SJSA1 (cell line): ENCODE data around the gene RNF167. TPM values are rescaled to one million over a fixed set of nuclear protein-coding genes. Genes with fewer than 3 reads are reported as not detected.

Experiments
- DNase-seq, 2 experiments: peaks; one replicate each; pipeline ENCODE4 v3.0.0-alpha.2; 2015 to 2020; ENCODE audit warnings: low spot score in 2 of 2, low read depth in 1 of 2
- H3K27ac ChIP-seq: fragments of 250-450 bp; sonication (Bioruptor Pico); 2 replicates; pipeline ENCODE4 v1.5.1; 2020; ENCODE audit warnings: mild to moderate bottlenecking, moderate library complexity
- H3K27me3 ChIP-seq: fragments of 250-450 bp; sonication (Bioruptor Pico); replicated peaks from 2 replicates; pipeline ENCODE4 v1.5.1; 2020; ENCODE audit warnings: mild to moderate bottlenecking, moderate library complexity
- H3K36me3 ChIP-seq: fragments of 250-450 bp; sonication (Bioruptor Pico); 2 replicates; pipeline ENCODE4 v1.5.1; 2020; ENCODE audit warnings: mild to moderate bottlenecking
- H3K4me1 ChIP-seq: fragments of 250-450 bp; sonication (Bioruptor Pico); replicated peaks from 2 replicates; pipeline ENCODE4 v1.6.1; 2021; ENCODE audit warnings: mild to moderate bottlenecking
- H3K4me3 ChIP-seq: fragments of 250-450 bp; sonication (Bioruptor Pico); 2 replicates; pipeline ENCODE4 v1.5.1; 2020; ENCODE audit warnings: mild to moderate bottlenecking
- H3K9me3 ChIP-seq: fragments of 250-450 bp; sonication (Bioruptor Pico); replicated peaks from 2 replicates; pipeline ENCODE4 v1.5.1; 2020; ENCODE audit warnings: mild to moderate bottlenecking
- total RNA-seq: library from RNA; depleted of rRNA; stranded (reverse); fragments of >200 nt; shearing (Covaris generic); gene quantifications from 2 replicates; pipeline ENCODE4 v1.2.3, GENCODE V29; 2014; rRNA removed

RNF167 gene
- total RNA-seq, result 4.2 and 13.0 TPM in 2 replicates

- peaks cover 62% of the 10 kb centered on the region for H3K36me3 ChIP-seq
Measured at GRCh38 chr17:4939796-4940554, at the start of gene RNF167, which contains the start of gene SLC25A11. Gene RNF167, plus strand, starts transcription at chr17:4940268. Its CDS starts 642 bp downstream, at chr17:4940910. Gene SLC25A11, minus strand, starts transcription at chr17:4940046. Its CDS starts 136 bp downstream, at chr17:4939910.

GRCh38 chr17:4891411-4892410 is 48.4 kb upstream of the RNF167 start:
- H3K4me1 ChIP-seq, result no peaks in the 10 kb centered on the region
- H3K36me3 ChIP-seq, result peaks cover 69% of the 10 kb centered on the region
- H3K27ac ChIP-seq, result no peak overlapping the region
- no peaks in the 10 kb centered on the region for H3K27me3 ChIP-seq
- H3K4me3 ChIP-seq, result no peak overlapping the region
- no peak for DNase-seq
- no peaks in the 10 kb centered on the region for H3K9me3 ChIP-seq

More at GRCh38 chr17:4939796-4940554, at the start of gene RNF167, which contains the start of gene SLC25A11:
- peak within 1 kb of the TSS; percentile 79 for H3K27ac ChIP-seq
- H3K27me3 ChIP-seq, result no peaks in the 10 kb centered on the region
- no peaks in the 10 kb centered on the region for H3K9me3 ChIP-seq
- peak within 1 kb of the TSS; percentile 59 for H3K4me3 ChIP-seq
- peaks cover 29% of the 10 kb centered on the region for H3K4me1 ChIP-seq
- peak; percentile 97 to 99 for DNase-seq

- H3K36me3 ChIP-seq, result peaks cover 70% of the 10 kb centered on the region
- no peak for DNase-seq
- no peak overlapping the region for H3K4me3 ChIP-seq
- H3K27me3 ChIP-seq, result no peaks in the 10 kb centered on the region
- no peaks in the 10 kb centered on the region for H3K9me3 ChIP-seq
- H3K4me1 ChIP-seq, result no peaks in the 10 kb centered on the region
- no peak overlapping the region for H3K27ac ChIP-seq
Measured at GRCh38 chr17:4892499-4893221, 47.4 kb upstream of the RNF167 start.

GRCh38 chr17:4893272-4893671 is 46.8 kb upstream of the RNF167 start:
- no peak overlapping the region for H3K4me3 ChIP-seq
- DNase-seq, result no peak
- no peaks in the 10 kb centered on the region for H3K9me3 ChIP-seq
- no peak overlapping the region for H3K27ac ChIP-seq
- peaks cover 64% of the 10 kb centered on the region for H3K36me3 ChIP-seq
- H3K27me3 ChIP-seq, result no peaks in the 10 kb centered on the region
- H3K4me1 ChIP-seq, result no peaks in the 10 kb centered on the region

- no peaks in the 10 kb centered on the region for H3K4me1 ChIP-seq
- H3K27ac ChIP-seq, result no peak overlapping the region
- no peaks in the 10 kb centered on the region for H3K27me3 ChIP-seq
- no peaks in the 10 kb centered on the region for H3K9me3 ChIP-seq
- H3K36me3 ChIP-seq, result peaks cover 61% of the 10 kb centered on the region
- H3K4me3 ChIP-seq, result no peak overlapping the region
- DNase-seq, result no peak
Measured at GRCh38 chr17:4893721-4894560, 46.1 kb upstream of the RNF167 start.

GRCh38 chr17:4895121-4895520 is 44.9 kb upstream of the RNF167 start:
- H3K4me3 ChIP-seq, result no peak overlapping the region
- peaks cover 56% of the 10 kb centered on the region for H3K36me3 ChIP-seq
- H3K4me1 ChIP-seq, result no peaks in the 10 kb centered on the region
- H3K27me3 ChIP-seq, result no peaks in the 10 kb centered on the region
- no peak for DNase-seq
- no peaks in the 10 kb centered on the region for H3K9me3 ChIP-seq
- no peak overlapping the region for H3K27ac ChIP-seq

GRCh38 chr17:4895657-4896331 is 44.3 kb upstream of the RNF167 start:
- peaks cover 49% of the 10 kb centered on the region for H3K36me3 ChIP-seq
- H3K9me3 ChIP-seq, result no peaks in the 10 kb centered on the region
- H3K4me3 ChIP-seq, result no peak overlapping the region
- no peak overlapping the region for H3K27ac ChIP-seq
- no peak for DNase-seq
- no peaks in the 10 kb centered on the region for H3K4me1 ChIP-seq
- no peaks in the 10 kb centered on the region for H3K27me3 ChIP-seq

GRCh38 chr17:4896332-4897197 is 43.5 kb upstream of the RNF167 start:
- no peak overlapping the region for H3K4me3 ChIP-seq
- DNase-seq, result no peak
- no peaks in the 10 kb centered on the region for H3K27me3 ChIP-seq
- H3K36me3 ChIP-seq, result peaks cover 44% of the 10 kb centered on the region
- no peaks in the 10 kb centered on the region for H3K4me1 ChIP-seq
- no peaks in the 10 kb centered on the region for H3K9me3 ChIP-seq
- no peak overlapping the region for H3K27ac ChIP-seq

GRCh38 chr17:4897198-4897687 is 42.8 kb upstream of the RNF167 start:
- no peaks in the 10 kb centered on the region for H3K9me3 ChIP-seq
- no peak overlapping the region for H3K27ac ChIP-seq
- no peaks in the 10 kb centered on the region for H3K4me1 ChIP-seq
- no peaks in the 10 kb centered on the region for H3K27me3 ChIP-seq
- no peak for DNase-seq
- H3K36me3 ChIP-seq, result peaks cover 39% of the 10 kb centered on the region
- no peak overlapping the region for H3K4me3 ChIP-seq

- no peaks in the 10 kb centered on the region for H3K9me3 ChIP-seq
- H3K4me1 ChIP-seq, result no peaks in the 10 kb centered on the region
- peaks cover 39% of the 10 kb centered on the region for H3K36me3 ChIP-seq
- no peak for DNase-seq
- no peak overlapping the region for H3K4me3 ChIP-seq
- H3K27me3 ChIP-seq, result no peaks in the 10 kb centered on the region
- H3K27ac ChIP-seq, result no peak overlapping the region
Measured at GRCh38 chr17:4897785-4898184, 42.3 kb upstream of the RNF167 start.

GRCh38 chr17:4898351-4898750 is 41.7 kb upstream of the RNF167 start:
- no peak for DNase-seq
- Histone ChIP-seq H3K36me3 (peaks cover 38% of the 10 kb centered on the region), H3K27ac (no peak overlapping the region), H3K27me3 (no peaks in the 10 kb centered on the region), H3K4me3 (no peak overlapping the region), H3K9me3 (no peaks in the 10 kb centered on the region), H3K4me1 (no peaks in the 10 kb centered on the region)
